HepG2 (cell line): ENCODE measurements around the gene DBNDD1. TPM values are rescaled to one million over a fixed set of nuclear protein-coding genes. Genes with fewer than 3 reads are reported as not detected.

Source experiments
- BRCA1 ChIP-seq: sonication (generic); formaldehyde crosslinking; IDR thresholded peaks from 2 replicates; pipeline ENCODE4 v1.4.0; 2020; ENCODE audit warnings: missing genetic modification reagents
- E2F1 ChIP-seq: sonication (generic); formaldehyde crosslinking; IDR thresholded peaks from 2 replicates; pipeline ENCODE4 v1.5.0; 2020; ENCODE audit warnings: missing genetic modification reagents
- FOXA3 ChIP-seq: IDR thresholded peaks from 2 replicates; pipeline ENCODE4 v1.6.1; 2016; ENCODE audit warnings: missing genetic modification reagents, missing compliant biosample characterization
- FOXK2 ChIP-seq: fragments of 450-650 bp; IDR thresholded peaks from 2 replicates; pipeline ENCODE4 v1.6.1; 2016
- KDM6A ChIP-seq: IDR thresholded peaks from 2 replicates; pipeline ENCODE4 v1.6.1; 2016; ENCODE audit warnings: low read depth
- MATR3 ChIP-seq: sonication (generic); formaldehyde crosslinking; IDR thresholded peaks from 2 replicates; pipeline ENCODE4 v1.4.0; 2020; ENCODE audit warnings: missing genetic modification reagents
- NFRKB ChIP-seq: fragments of 450-650 bp; IDR thresholded peaks from 2 replicates; pipeline ENCODE4 v1.6.1; 2017
- POGZ ChIP-seq: sonication (generic); formaldehyde crosslinking; IDR thresholded peaks from 2 replicates; pipeline ENCODE4 v1.4.0; 2020; ENCODE audit warnings: mild to moderate bottlenecking, missing genetic modification reagents
- RBAK ChIP-seq: sonication (generic); formaldehyde crosslinking; IDR thresholded peaks from 2 replicates; pipeline ENCODE4 v1.5.1; 2020; ENCODE audit warnings: mild to moderate bottlenecking, missing genetic modification reagents
- RELA ChIP-seq: sonication (generic); formaldehyde crosslinking; IDR thresholded peaks from 2 replicates; pipeline ENCODE4 v1.4.0; 2020; ENCODE audit warnings: missing genetic modification reagents
- ZBTB44 ChIP-seq: sonication (generic); formaldehyde crosslinking; IDR thresholded peaks from 2 replicates; pipeline ENCODE4 v1.4.0; 2020; ENCODE audit warnings: missing genetic modification reagents
- ZMYM4 ChIP-seq: sonication (generic); formaldehyde crosslinking; IDR thresholded peaks from 2 replicates; pipeline ENCODE4 v1.8.1; 2023; ENCODE audit warnings: mild to moderate bottlenecking, missing genetic modification reagents
- ZNF207 ChIP-seq: fragments of 450-650 bp; IDR thresholded peaks from 2 replicates; pipeline ENCODE4 v1.6.1; 2016; ENCODE audit warnings: antibody characterized with exemption, borderline replicate concordance
- ZNF614 ChIP-seq: IDR thresholded peaks from 2 replicates; pipeline ENCODE4 v1.6.1; 2018; ENCODE audit warnings: missing biosample characterization, missing genetic modification reagents, inconsistent platforms, borderline replicate concordance
- polyA plus RNA-seq, 8 experiments: library from polyadenylated mRNA; depleted of rRNA in 3 of 8; stranded (reverse) in 7 of 8; unstranded in 1 of 8; fragments of >200 nt; fragmentation: Illumina TruSeq in 4 of 8; extraction: Trizol in 4 of 8; gene quantifications; 2 replicates each; pipeline versions ENCODE4 v1.2.1 to v1.2.3, GENCODE V29; 2011 to 2016; ENCODE audit warnings: low read depth in 4 of 8, missing spikeins in 1 of 8, mixed read lengths in 1 of 8; ENCODE audit not compliant: insufficient read depth in 1 of 8
- total RNA-seq, 5 experiments: library from RNA; depleted of rRNA; stranded (reverse); fragments of >200 nt; fragmentation: Illumina TruSeq; extraction: Trizol; gene quantifications; 2 replicates each; pipeline ENCODE4 v1.2.3, GENCODE V29; 2016; ENCODE audit warnings: low read depth in 1 of 5
- TF ChIP-seq, protein P1 (sequence below): sonication (generic); formaldehyde crosslinking; conservative IDR thresholded peaks from 2 replicates; pipeline ENCODE4 v1.8.0; 2022; ENCODE audit warnings: missing genetic modification reagents
- TF ChIP-seq, protein P2 (sequence below): sonication (generic); formaldehyde crosslinking; IDR thresholded peaks from 2 replicates; pipeline ENCODE4 v1.9.0; 2021; ENCODE audit warnings: missing genetic modification reagents, borderline replicate concordance
- TF ChIP-seq, protein P3 (sequence below): sonication (generic); formaldehyde crosslinking; IDR thresholded peaks from 2 replicates; pipeline ENCODE4 v1.4.0; 2020; ENCODE audit warnings: missing genetic modification reagents, borderline replicate concordance
- TF ChIP-seq, protein P4 (sequence below), 2 experiments: sonication (generic) in 1 of 2; formaldehyde crosslinking in 1 of 2; IDR thresholded peaks; 2 replicates each; pipeline versions ENCODE4 v1.4.0 to v1.6.1; 2018 to 2020; ENCODE audit warnings: missing genetic modification reagents in 2 of 2, borderline replicate concordance in 1 of 2, low read depth in 1 of 2, mild to moderate bottlenecking in 1 of 2, missing biosample characterization in 1 of 2

DBNDD1 gene
- total and polyA plus RNA-seq, 2 of the 13 experiments (the other 11 are each of a cell fraction or from before 2014, with no cell fraction given), result 17.0 to 40.4 TPM

- no peak for TF ChIP-seq ZBTB44 (CRISPR knock-in tag)
- TF ChIP-seq RELA (CRISPR knock-in tag), result no peak
- TF ChIP-seq, protein P1, sequence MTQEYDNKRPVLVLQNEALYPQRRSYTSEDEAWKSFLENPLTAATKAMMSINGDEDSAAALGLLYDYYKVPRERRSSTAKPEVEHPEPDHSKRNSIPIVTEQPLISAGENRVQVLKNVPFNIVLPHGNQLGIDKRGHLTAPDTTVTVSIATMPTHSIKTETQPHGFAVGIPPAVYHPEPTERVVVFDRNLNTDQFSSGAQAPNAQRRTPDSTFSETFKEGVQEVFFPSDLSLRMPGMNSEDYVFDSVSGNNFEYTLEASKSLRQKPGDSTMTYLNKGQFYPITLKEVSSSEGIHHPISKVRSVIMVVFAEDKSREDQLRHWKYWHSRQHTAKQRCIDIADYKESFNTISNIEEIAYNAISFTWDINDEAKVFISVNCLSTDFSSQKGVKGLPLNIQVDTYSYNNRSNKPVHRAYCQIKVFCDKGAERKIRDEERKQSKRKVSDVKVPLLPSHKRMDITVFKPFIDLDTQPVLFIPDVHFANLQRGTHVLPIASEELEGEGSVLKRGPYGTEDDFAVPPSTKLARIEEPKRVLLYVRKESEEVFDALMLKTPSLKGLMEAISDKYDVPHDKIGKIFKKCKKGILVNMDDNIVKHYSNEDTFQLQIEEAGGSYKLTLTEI (CRISPR knock-in tag), result no peak
- no peak for TF ChIP-seq NFRKB
- peak; percentile 37; the same call in 1 of the 2 replicates for TF ChIP-seq FOXA3
- TF ChIP-seq, protein P2, sequence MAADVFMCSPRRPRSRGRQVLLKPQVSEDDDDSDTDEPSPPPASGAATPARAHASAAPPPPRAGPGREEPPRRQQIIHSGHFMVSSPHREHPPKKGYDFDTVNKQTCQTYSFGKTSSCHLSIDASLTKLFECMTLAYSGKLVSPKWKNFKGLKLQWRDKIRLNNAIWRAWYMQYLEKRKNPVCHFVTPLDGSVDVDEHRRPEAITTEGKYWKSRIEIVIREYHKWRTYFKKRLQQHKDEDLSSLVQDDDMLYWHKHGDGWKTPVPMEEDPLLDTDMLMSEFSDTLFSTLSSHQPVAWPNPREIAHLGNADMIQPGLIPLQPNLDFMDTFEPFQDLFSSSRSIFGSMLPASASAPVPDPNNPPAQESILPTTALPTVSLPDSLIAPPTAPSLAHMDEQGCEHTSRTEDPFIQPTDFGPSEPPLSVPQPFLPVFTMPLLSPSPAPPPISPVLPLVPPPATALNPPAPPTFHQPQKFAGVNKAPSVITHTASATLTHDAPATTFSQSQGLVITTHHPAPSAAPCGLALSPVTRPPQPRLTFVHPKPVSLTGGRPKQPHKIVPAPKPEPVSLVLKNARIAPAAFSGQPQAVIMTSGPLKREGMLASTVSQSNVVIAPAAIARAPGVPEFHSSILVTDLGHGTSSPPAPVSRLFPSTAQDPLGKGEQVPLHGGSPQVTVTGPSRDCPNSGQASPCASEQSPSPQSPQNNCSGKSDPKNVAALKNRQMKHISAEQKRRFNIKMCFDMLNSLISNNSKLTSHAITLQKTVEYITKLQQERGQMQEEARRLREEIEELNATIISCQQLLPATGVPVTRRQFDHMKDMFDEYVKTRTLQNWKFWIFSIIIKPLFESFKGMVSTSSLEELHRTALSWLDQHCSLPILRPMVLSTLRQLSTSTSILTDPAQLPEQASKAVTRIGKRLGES (CRISPR knock-in tag), result no peak
- TF ChIP-seq E2F1 (CRISPR knock-in tag), result no peak
- TF ChIP-seq RBAK (CRISPR knock-in tag), result no peak
- TF ChIP-seq KDM6A (CRISPR knock-in tag), result 0 out of 2 replicates have a peak, but pooled peaks have one; percentile 14
- TF ChIP-seq FOXK2, result no peak
- TF ChIP-seq, protein P3, sequence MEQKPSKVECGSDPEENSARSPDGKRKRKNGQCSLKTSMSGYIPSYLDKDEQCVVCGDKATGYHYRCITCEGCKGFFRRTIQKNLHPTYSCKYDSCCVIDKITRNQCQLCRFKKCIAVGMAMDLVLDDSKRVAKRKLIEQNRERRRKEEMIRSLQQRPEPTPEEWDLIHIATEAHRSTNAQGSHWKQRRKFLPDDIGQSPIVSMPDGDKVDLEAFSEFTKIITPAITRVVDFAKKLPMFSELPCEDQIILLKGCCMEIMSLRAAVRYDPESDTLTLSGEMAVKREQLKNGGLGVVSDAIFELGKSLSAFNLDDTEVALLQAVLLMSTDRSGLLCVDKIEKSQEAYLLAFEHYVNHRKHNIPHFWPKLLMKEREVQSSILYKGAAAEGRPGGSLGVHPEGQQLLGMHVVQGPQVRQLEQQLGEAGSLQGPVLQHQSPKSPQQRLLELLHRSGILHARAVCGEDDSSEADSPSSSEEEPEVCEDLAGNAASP (CRISPR knock-in tag), result no peak
- TF ChIP-seq, protein P4, sequence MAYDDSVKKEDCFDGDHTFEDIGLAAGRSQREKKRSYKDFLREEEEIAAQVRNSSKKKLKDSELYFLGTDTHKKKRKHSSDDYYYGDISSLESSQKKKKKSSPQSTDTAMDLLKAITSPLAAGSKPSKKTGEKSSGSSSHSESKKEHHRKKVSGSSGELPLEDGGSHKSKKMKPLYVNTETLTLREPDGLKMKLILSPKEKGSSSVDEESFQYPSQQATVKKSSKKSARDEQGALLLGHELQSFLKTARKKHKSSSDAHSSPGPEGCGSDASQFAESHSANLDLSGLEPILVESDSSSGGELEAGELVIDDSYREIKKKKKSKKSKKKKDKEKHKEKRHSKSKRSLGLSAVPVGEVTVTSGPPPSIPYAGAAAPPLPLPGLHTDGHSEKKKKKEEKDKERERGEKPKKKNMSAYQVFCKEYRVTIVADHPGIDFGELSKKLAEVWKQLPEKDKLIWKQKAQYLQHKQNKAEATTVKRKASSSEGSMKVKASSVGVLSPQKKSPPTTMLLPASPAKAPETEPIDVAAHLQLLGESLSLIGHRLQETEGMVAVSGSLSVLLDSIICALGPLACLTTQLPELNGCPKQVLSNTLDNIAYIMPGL (CRISPR knock-in tag; IDR thresholded peaks at IDR 0.05; ENCODE audit: borderline replicate concordance in 1 of 2, low read depth in 1 of 2), result no peak; a peak in 1 of 4 replicates
- TF ChIP-seq ZMYM4 (CRISPR knock-in tag), result no peak
- no peak; the same call in 1 of the 2 replicates for TF ChIP-seq ZNF614 (CRISPR knock-in tag)
- TF ChIP-seq POGZ (CRISPR knock-in tag), result no peak
- TF ChIP-seq BRCA1 (CRISPR knock-in tag), result no peak
- no peak for TF ChIP-seq ZNF207
- no peak for TF ChIP-seq MATR3 (CRISPR knock-in tag)
These were observed 1.7 kb upstream of the DBNDD1 start (continued) for GRCh38 chr16:90020838-90021382.
